B cell (primary cell): ENCODE measurements around the gene TTC34.

Source experiments
- EZH2 ChIP-seq: IDR thresholded peaks from 2 replicates; pipeline ENCODE4 v1.6.1; 2012; ENCODE audit warnings: borderline replicate concordance, low read depth, mild to moderate bottlenecking, moderate library complexity, low read length; ENCODE audit not compliant: insufficient read depth, poor library complexity, severe bottlenecking
- TF ChIP-seq, protein P1 (sequence below): fragments of 200-600 bp; IDR thresholded peaks from one replicate; pipeline ENCODE4 v1.8.0; 2022; ENCODE audit warnings: antibody characterized with exemption, mild to moderate bottlenecking

DNA sequence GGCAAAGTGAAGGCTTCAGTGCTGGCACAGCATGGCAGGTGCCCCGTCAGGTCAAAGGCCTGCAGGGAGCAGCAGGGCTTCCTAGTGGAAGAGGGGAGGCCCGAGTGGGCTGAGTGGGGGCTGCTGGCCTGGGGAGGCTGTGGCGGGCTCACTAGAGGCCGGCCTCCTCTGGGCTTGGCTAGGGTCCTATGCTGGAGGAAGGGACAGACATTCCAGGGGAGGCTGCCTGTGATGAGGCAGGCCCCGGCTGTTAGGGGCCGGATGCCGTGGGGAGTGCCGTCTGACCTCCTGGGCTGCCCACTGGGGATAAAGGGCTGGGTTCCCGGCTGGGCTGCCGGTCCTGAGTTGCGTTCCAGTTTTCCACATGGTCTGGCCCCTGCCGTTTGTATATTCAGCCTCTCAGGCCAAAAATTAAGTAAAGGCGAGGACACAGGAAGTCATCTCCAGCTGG is 193.8 kb downstream of the TTC34 start:
- TF ChIP-seq, protein P1, sequence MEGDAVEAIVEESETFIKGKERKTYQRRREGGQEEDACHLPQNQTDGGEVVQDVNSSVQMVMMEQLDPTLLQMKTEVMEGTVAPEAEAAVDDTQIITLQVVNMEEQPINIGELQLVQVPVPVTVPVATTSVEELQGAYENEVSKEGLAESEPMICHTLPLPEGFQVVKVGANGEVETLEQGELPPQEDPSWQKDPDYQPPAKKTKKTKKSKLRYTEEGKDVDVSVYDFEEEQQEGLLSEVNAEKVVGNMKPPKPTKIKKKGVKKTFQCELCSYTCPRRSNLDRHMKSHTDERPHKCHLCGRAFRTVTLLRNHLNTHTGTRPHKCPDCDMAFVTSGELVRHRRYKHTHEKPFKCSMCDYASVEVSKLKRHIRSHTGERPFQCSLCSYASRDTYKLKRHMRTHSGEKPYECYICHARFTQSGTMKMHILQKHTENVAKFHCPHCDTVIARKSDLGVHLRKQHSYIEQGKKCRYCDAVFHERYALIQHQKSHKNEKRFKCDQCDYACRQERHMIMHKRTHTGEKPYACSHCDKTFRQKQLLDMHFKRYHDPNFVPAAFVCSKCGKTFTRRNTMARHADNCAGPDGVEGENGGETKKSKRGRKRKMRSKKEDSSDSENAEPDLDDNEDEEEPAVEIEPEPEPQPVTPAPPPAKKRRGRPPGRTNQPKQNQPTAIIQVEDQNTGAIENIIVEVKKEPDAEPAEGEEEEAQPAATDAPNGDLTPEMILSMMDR = no peak
- no peak for TF ChIP-seq EZH2
